HEK293 (cell line): Measurements from ENCODE around the gene BCOR.

Experiments
- KLF8 ChIP-seq: fragments of 450-650 bp; formaldehyde crosslinking; IDR thresholded peaks from 2 replicates; pipeline ENCODE4 v1.5.1; 2016; ENCODE audit warnings: missing biosample characterization, missing genetic modification characterization
- PRDM1 ChIP-seq: fragments of 450-650 bp; formaldehyde crosslinking; IDR thresholded peaks from 2 replicates; pipeline ENCODE4; 2016; ENCODE audit warnings: missing biosample characterization, missing genetic modification characterization
- RBAK ChIP-seq: fragments of 450-650 bp; formaldehyde crosslinking; IDR thresholded peaks from 2 replicates; pipeline ENCODE4 v1.5.1; 2016; ENCODE audit warnings: missing biosample characterization, missing genetic modification characterization
- SP3 ChIP-seq: fragments of 450-650 bp; formaldehyde crosslinking; IDR thresholded peaks from 2 replicates; pipeline ENCODE4 v1.5.1; 2016; ENCODE audit warnings: missing biosample characterization, missing genetic modification characterization
- ZNF341 ChIP-seq: fragments of 450-650 bp; formaldehyde crosslinking; IDR thresholded peaks from 2 replicates; pipeline ENCODE4; 2016; ENCODE audit warnings: low read depth, missing biosample characterization, missing genetic modification characterization
- ZNF707 ChIP-seq: fragments of 450-650 bp; formaldehyde crosslinking; IDR thresholded peaks from 2 replicates; pipeline ENCODE4 v1.5.1; 2016; ENCODE audit warnings: missing biosample characterization, missing genetic modification characterization
- TF ChIP-seq, protein P1 (sequence below): fragments of 450-650 bp; formaldehyde crosslinking; IDR thresholded peaks from 2 replicates; pipeline ENCODE4 v1.5.1; 2016; ENCODE audit warnings: missing biosample characterization, missing genetic modification characterization
- TF ChIP-seq, protein P2 (sequence below): fragments of 450-650 bp; formaldehyde crosslinking; IDR thresholded peaks from 2 replicates; pipeline ENCODE4 v1.5.1; 2017; ENCODE audit warnings: missing biosample characterization, missing genetic modification characterization
- TF ChIP-seq, protein P3 (sequence below): fragments of 450-650 bp; formaldehyde crosslinking; IDR thresholded peaks from 2 replicates; pipeline ENCODE4 v1.5.1; 2016; ENCODE audit warnings: missing biosample characterization, missing genetic modification characterization
- TF ChIP-seq, protein P4 (sequence below): fragments of 450-650 bp; formaldehyde crosslinking; IDR thresholded peaks from 2 replicates; pipeline ENCODE4 v1.5.1; 2016; ENCODE audit warnings: missing biosample characterization, missing genetic modification characterization
- TF ChIP-seq, protein P5 (sequence below): IDR thresholded peaks from 2 replicates; pipeline ENCODE4 v1.6.1; 2011; ENCODE audit warnings: mild to moderate bottlenecking, low read depth, low read length, borderline replicate concordance

DNA sequence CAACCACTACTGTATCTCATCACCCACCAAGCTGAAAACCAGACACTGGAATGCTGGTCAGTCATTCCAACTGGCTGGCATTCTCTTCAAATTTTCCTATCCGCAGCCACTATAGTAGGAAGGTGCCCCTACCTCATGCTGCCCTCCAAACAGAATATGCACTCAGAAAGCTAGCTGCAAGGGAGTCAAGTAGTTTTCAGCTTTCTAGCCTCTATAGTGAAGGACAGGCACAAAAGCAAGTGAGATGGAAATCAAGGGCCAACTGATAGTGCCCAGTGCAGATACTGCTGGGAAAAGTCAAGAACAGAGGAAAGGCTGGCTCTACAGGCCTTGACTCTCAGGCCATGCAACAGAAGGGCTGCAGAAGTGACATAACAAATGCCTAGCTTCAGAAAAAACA lies 47.2 kb downstream of the BCOR start:
- TF ChIP-seq, protein P1, sequence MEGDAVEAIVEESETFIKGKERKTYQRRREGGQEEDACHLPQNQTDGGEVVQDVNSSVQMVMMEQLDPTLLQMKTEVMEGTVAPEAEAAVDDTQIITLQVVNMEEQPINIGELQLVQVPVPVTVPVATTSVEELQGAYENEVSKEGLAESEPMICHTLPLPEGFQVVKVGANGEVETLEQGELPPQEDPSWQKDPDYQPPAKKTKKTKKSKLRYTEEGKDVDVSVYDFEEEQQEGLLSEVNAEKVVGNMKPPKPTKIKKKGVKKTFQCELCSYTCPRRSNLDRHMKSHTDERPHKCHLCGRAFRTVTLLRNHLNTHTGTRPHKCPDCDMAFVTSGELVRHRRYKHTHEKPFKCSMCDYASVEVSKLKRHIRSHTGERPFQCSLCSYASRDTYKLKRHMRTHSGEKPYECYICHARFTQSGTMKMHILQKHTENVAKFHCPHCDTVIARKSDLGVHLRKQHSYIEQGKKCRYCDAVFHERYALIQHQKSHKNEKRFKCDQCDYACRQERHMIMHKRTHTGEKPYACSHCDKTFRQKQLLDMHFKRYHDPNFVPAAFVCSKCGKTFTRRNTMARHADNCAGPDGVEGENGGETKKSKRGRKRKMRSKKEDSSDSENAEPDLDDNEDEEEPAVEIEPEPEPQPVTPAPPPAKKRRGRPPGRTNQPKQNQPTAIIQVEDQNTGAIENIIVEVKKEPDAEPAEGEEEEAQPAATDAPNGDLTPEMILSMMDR (tag by site-specific recombination): no peak
- TF ChIP-seq ZNF707 (tag by site-specific recombination): no peak
- TF ChIP-seq, protein P2, sequence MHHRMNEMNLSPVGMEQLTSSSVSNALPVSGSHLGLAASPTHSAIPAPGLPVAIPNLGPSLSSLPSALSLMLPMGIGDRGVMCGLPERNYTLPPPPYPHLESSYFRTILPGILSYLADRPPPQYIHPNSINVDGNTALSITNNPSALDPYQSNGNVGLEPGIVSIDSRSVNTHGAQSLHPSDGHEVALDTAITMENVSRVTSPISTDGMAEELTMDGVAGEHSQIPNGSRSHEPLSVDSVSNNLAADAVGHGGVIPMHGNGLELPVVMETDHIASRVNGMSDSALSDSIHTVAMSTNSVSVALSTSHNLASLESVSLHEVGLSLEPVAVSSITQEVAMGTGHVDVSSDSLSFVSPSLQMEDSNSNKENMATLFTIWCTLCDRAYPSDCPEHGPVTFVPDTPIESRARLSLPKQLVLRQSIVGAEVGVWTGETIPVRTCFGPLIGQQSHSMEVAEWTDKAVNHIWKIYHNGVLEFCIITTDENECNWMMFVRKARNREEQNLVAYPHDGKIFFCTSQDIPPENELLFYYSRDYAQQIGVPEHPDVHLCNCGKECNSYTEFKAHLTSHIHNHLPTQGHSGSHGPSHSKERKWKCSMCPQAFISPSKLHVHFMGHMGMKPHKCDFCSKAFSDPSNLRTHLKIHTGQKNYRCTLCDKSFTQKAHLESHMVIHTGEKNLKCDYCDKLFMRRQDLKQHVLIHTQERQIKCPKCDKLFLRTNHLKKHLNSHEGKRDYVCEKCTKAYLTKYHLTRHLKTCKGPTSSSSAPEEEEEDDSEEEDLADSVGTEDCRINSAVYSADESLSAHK: no peak
- TF ChIP-seq, protein P3, sequence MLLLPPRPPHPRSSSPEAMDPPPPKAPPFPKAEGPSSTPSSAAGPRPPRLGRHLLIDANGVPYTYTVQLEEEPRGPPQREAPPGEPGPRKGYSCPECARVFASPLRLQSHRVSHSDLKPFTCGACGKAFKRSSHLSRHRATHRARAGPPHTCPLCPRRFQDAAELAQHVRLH: no peak
- TF ChIP-seq ZNF341 (tag by site-specific recombination): no peak
- no peak for TF ChIP-seq KLF8 (tag by site-specific recombination)
- no peak for TF ChIP-seq SP3 (tag by site-specific recombination)
- TF ChIP-seq, protein P4, sequence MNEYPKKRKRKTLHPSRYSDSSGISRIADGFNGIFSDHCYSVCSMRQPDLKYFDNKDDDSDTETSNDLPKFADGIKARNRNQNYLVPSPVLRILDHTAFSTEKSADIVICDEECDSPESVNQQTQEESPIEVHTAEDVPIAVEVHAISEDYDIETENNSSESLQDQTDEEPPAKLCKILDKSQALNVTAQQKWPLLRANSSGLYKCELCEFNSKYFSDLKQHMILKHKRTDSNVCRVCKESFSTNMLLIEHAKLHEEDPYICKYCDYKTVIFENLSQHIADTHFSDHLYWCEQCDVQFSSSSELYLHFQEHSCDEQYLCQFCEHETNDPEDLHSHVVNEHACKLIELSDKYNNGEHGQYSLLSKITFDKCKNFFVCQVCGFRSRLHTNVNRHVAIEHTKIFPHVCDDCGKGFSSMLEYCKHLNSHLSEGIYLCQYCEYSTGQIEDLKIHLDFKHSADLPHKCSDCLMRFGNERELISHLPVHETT (tag by site-specific recombination): no peak
- TF ChIP-seq, protein P5, sequence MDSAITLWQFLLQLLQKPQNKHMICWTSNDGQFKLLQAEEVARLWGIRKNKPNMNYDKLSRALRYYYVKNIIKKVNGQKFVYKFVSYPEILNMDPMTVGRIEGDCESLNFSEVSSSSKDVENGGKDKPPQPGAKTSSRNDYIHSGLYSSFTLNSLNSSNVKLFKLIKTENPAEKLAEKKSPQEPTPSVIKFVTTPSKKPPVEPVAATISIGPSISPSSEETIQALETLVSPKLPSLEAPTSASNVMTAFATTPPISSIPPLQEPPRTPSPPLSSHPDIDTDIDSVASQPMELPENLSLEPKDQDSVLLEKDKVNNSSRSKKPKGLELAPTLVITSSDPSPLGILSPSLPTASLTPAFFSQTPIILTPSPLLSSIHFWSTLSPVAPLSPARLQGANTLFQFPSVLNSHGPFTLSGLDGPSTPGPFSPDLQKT: no peak
- no peak for TF ChIP-seq RBAK (tag by site-specific recombination)
- TF ChIP-seq PRDM1 (tag by site-specific recombination): no peak
